OCI-LY7 (cell line): ENCODE measurements around the gene PODXL2. TPM values are rescaled to one million over a fixed set of nuclear protein-coding genes. Genes with fewer than 3 reads are reported as not detected.

Experiments used
- BruUV-seq: library from RNA; stranded (reverse); fragments of 400-500 nt; replicated peaks from 2 replicates; lab custom pipeline; 2021; lab: Mats Ljungman, UMichigan
- CTCF ChIA-PET: fragments of 300-600 bp; sonication (Branson Sonifier 250); formaldehyde crosslinking; loops from one replicate; lab custom pipeline; 2022; ENCODE audit warnings: antibody characterized with exemption; ENCODE audit not compliant: unreplicated experiment; lab: Charles Lee
- POLR2A ChIA-PET: fragments of 300-600 bp; sonication (Branson Sonifier 250); formaldehyde crosslinking; loops from one replicate; lab custom pipeline; 2022; ENCODE audit warnings: antibody characterized with exemption; lab: Charles Lee
- DNase-seq: peaks from one replicate; pipeline ENCODE4 v3.0.0-alpha.2; 2015; ENCODE audit warnings: low spot score
- H2AFZ ChIP-seq: fragments of 200-600 bp; sonication (generic), shearing (Covaris generic); 2 replicates; pipeline ENCODE4 v1.6.1; 2014; ENCODE audit warnings: mild to moderate bottlenecking, antibody characterized with exemption, low read length, moderate library complexity
- H3K27ac ChIP-seq: fragments of 200-600 bp; sonication (generic); 2 replicates; pipeline ENCODE4 v1.5.1; 2014; ENCODE audit warnings: mixed run types, low read depth, mild to moderate bottlenecking, moderate library complexity, low read length, inconsistent platforms; ENCODE audit not compliant: poor library complexity, severe bottlenecking
- H3K36me3 ChIP-seq: fragments of 200-600 bp; sonication (generic); 2 replicates; pipeline ENCODE4 v1.6.1; 2014; ENCODE audit warnings: mild to moderate bottlenecking, antibody characterized with exemption, low read length, moderate library complexity, mixed read lengths; ENCODE audit not compliant: insufficient read depth
- H3K4me1 ChIP-seq: fragments of 200-600 bp; sonication (generic); 2 replicates; pipeline ENCODE4 v1.5.1; 2014; ENCODE audit warnings: mild to moderate bottlenecking, low read length; ENCODE audit not compliant: insufficient read depth, poor library complexity, severe bottlenecking
- H3K4me2 ChIP-seq: fragments of 200-600 bp; sonication (generic); 2 replicates; pipeline ENCODE4 v1.6.1; 2014; ENCODE audit warnings: mild to moderate bottlenecking, low read length
- H3K4me3 ChIP-seq: fragments of 200-600 bp; sonication (generic); 2 replicates; pipeline ENCODE4 v1.5.1; 2014; ENCODE audit warnings: mild to moderate bottlenecking, low read depth, low read length; ENCODE audit not compliant: poor library complexity, severe bottlenecking
- H3K79me2 ChIP-seq: fragments of 200-600 bp; sonication (generic); 2 replicates; pipeline ENCODE4 v1.6.1; 2016; ENCODE audit warnings: low read depth, mild to moderate bottlenecking, low read length, moderate library complexity, mixed read lengths; ENCODE audit not compliant: insufficient read depth
- H3K9me2 ChIP-seq: fragments of 200-600 bp; sonication (generic); 2 replicates; pipeline ENCODE4 v1.6.1; 2016; ENCODE audit warnings: mild to moderate bottlenecking, low read length, mixed read lengths; ENCODE audit not compliant: insufficient read depth
- H3K9me3 ChIP-seq: fragments of 200-600 bp; sonication (generic); 2 replicates; pipeline ENCODE4 v1.6.1; 2014; ENCODE audit warnings: mild to moderate bottlenecking, mixed run types, low read length, mixed read lengths
- H4K20me1 ChIP-seq: fragments of 200-600 bp; sonication (generic); 2 replicates; pipeline ENCODE4 v1.6.1; 2014; ENCODE audit warnings: mild to moderate bottlenecking, antibody characterized with exemption, low read length, moderate library complexity, mixed read lengths; ENCODE audit not compliant: insufficient read depth
- CTCF ChIP-seq: fragments of 200-600 bp; sonication (generic); conservative IDR thresholded peaks from 2 replicates; pipeline ENCODE4 v1.5.1; 2014; ENCODE audit warnings: mild to moderate bottlenecking, antibody characterized with exemption, low read length, moderate library complexity, mixed read lengths
- EZH2phosphoT487 ChIP-seq: fragments of 200-600 bp; sonication (generic); IDR thresholded peaks from 2 replicates; pipeline ENCODE4 v1.6.1; 2018; ENCODE audit warnings: low read depth, borderline replicate concordance, mild to moderate bottlenecking, mixed run types, antibody characterized with exemption, low read length, moderate library complexity, mixed read lengths
- intact Hi-C: fragments of 100-400 bp; cut with micrococcal nuclease; formaldehyde crosslinking; loops from one replicate; pipeline ENCODE4 v1.10.0; 2022; ENCODE audit not compliant: unreplicated experiment
- microRNA-seq: library from miRNA; unstranded; fragments of <30 nt; microRNA quantifications from one replicate; pipeline ENCODE4 v1.2.0, GENCODE V29; 2022; ENCODE audit warnings: borderline replicate concordance
- small RNA-seq: library from RNA; depleted of rRNA; stranded (forward); fragments of <200 nt; gene quantifications from one replicate; pipeline ENCODE3, GENCODE V24; 2014
- total RNA-seq, 2 experiments: library from RNA; depleted of rRNA in 1 of 2; stranded (reverse); fragments of >200 nt in 1 of 2; shearing (Covaris generic) in 1 of 2; gene quantifications; 2 replicates each; pipeline ENCODE4 v1.2.3, GENCODE V29; 2014 to 2022

PODXL2 gene
- total RNA-seq, 2 experiments from 2014 or later, result 16.1 to 29.4 TPM

GRCh38 chr3:127720985-127721935 is 92.3 kb downstream of the PODXL2 start:
- no peak overlapping the region for H3K4me2 ChIP-seq
- no peaks in the 10 kb centered on the region for H4K20me1 ChIP-seq
- no peak overlapping the region for H2AFZ ChIP-seq
- no peak overlapping the region for H3K27ac ChIP-seq
- ChIA-PET CTCF (no interaction called here), POLR2A (interaction anchor here (0.6 kb wide), 2 partner anchors 8 to 10 kb away, joined by 3 to 5 read pairs; no protein-coding TSS in a partner anchor)
- no peaks in the 10 kb centered on the region for H3K9me3 ChIP-seq
- BruUV-seq, result no TSS peak
- H3K4me1 ChIP-seq, result no peaks in the 10 kb centered on the region
- H3K36me3 ChIP-seq, result peaks cover 57% of the 10 kb centered on the region
- H3K9me2 ChIP-seq, result no peaks in the 10 kb centered on the region
- no peak overlapping the region for H3K4me3 ChIP-seq
- intact Hi-C loops, result no loop called here
- DNase-seq, result no peak
- no peaks in the 10 kb centered on the region for H3K79me2 ChIP-seq
- TF ChIP-seq EZH2phosphoT487 (no peak), CTCF (no peak)

GRCh38 chr3:127722091-127722784 is 93.3 kb downstream of the PODXL2 start:
- no peak for DNase-seq
- Histone ChIP-seq H3K4me3 (no peak overlapping the region), H3K9me2 (no peaks in the 10 kb centered on the region), H4K20me1 (no peaks in the 10 kb centered on the region), H3K36me3 (peaks cover 57% of the 10 kb centered on the region), H3K4me1 (no peaks in the 10 kb centered on the region), H3K4me2 (no peak overlapping the region), H3K9me3 (no peaks in the 10 kb centered on the region), H2AFZ (no peak overlapping the region), H3K79me2 (peaks cover 9% of the 10 kb centered on the region; the same call in 1 of the 2 replicates), H3K27ac (no peak overlapping the region)
- intact Hi-C loops, result no loop called here
- TF ChIP-seq EZH2phosphoT487, result no peak
- no peak for TF ChIP-seq CTCF
- BruUV-seq, result no TSS peak
- CTCF ChIA-PET, result no interaction called here
- POLR2A ChIA-PET, result interaction anchor here (0.6 kb wide), 1 partner anchor 9 kb away, joined by 3 read pairs; no protein-coding TSS in a partner anchor

Small RNAs within 50 kb of the gene (microRNA-seq; reads per million reads assigned to microRNA genes)
- 11.4 reads per million, percentile 16 among the genes with 10 or more reads in this experiment for gene MIR7976

Small RNAs within 50 kb of the gene (small RNA-seq; reads per million reads assigned to genes)
- not detected for gene MIR7976

Other genes starting within 250 kb of the PODXL2 start
- gene TPRA1, start 38.5 kb upstream of the PODXL2 start, total RNA-seq (2014; rRNA removed; shearing (Covaris generic)), result 25.6 and 32.3 TPM in 2 replicates
- gene TPRA1, start 38.5 kb upstream of the PODXL2 start, total RNA-seq (2022), result 44.6 and 51.4 TPM in 2 replicates
- 207 and 237 TPM in 2 replicates for gene MCM2, start 30.8 kb upstream of the PODXL2 start, total RNA-seq (2014; rRNA removed; shearing (Covaris generic))
- 218 and 234 TPM in 2 replicates for gene MCM2, start 30.8 kb upstream of the PODXL2 start, total RNA-seq (2022)
- 4.4 and 9.1 TPM in 2 replicates for gene ABTB1, start 43.8 kb downstream of the PODXL2 start, total RNA-seq (2014; rRNA removed; shearing (Covaris generic))
- gene ABTB1, start 43.8 kb downstream of the PODXL2 start, total RNA-seq (2022), result 14.0 and 14.5 TPM in 2 replicates
- gene MGLL, start 193.3 kb downstream of the PODXL2 start, total RNA-seq (2014; rRNA removed; shearing (Covaris generic)), result 19.2 and 20.1 TPM in 2 replicates
- gene MGLL, start 193.3 kb downstream of the PODXL2 start, total RNA-seq (2022), result 17.0 and 21.6 TPM in 2 replicates